Stimulated activated naive CD4-positive, alpha-beta T cell (primary cell): ENCODE results near the gene HOXB2.
"Not testable (repeated sequence)": the region's sequence is repeated elsewhere in the genome, so short reads cannot be mapped to it uniquely, and the experiment has no call there.

Source experiments
- DNase-seq, 6 experiments: peaks; one replicate each; lab custom pipeline; 2025; lab: John Stamatoyannopoulos, UW

The HOXB2 gene

GRCh38 chr17:48541036-48541576, 3.8 kb downstream of the HOXB2 start:
- DNase-seq = peak in 1 of 6 experiments; percentile 25

- DNase-seq = no peak
Observed at GRCh38 chr17:48540213-48540612, 4.7 kb downstream of the HOXB2 start.

DNA sequence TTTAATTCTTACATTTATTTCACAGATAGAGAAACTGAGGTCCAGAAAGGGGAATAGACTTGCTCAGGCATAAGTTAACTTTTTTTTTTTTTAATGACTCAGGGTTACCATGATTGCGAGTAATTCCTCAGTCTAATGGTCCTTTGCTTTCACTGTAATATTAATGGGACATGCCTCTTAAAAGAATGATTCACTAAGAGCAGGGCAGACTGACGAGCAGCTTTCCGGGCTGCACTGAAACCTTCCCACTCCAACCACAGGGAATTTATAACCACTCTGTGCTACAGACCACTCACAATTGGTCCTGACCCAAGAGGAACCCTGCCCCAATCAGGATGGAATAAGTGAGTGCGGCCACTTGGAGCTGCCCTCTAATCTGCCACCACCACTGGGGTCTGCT, 5.7 kb downstream of the HOXB2 start:
- DNase-seq = no peak

DNA sequence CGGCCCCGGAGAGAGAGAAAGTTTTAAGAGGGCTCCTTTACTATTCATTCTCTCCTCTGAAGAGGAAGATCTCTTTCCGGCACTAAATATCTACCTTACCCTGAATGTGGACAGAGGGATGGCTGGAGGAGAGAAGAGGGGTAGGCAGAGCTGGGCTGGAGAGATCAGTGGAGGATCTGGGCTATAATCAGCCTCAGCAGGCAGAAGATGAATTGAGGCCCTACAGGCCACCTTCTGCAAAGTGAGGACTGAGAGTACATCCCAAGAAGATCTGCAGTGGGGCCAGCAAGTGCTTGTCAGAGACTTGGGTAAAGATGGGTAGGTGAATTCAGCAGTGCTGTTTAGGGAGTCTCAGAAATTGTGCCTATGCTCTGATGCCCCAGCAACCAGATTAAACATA, 7.6 kb downstream of the HOXB2 start:
- DNase-seq = no peak

- DNase-seq = not testable (repeated sequence)
Observed at GRCh38 chr17:48535793-48536559, 8.9 kb downstream of the HOXB2 start.

DNA sequence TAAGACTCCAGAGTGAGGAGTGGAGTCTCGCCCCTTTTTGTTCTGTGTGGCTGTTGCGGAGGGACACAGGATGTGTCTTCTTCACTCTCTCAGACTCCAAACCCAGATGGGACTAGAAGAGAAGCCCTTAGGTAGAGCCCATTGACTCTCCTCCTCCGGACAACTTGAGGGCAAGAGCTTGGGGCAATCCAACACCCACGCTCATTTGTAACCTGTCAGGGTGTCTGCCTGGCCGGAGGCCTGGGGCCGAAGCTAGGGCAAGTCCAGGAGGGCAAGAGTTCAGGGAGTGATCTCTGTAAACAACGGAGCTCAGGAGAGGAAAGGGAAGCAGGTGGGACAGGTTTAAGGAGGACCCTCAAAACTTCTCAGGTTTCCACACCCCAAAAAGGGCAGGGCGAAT, 12.6 kb downstream of the HOXB2 start:
- no peak for DNase-seq

DNA sequence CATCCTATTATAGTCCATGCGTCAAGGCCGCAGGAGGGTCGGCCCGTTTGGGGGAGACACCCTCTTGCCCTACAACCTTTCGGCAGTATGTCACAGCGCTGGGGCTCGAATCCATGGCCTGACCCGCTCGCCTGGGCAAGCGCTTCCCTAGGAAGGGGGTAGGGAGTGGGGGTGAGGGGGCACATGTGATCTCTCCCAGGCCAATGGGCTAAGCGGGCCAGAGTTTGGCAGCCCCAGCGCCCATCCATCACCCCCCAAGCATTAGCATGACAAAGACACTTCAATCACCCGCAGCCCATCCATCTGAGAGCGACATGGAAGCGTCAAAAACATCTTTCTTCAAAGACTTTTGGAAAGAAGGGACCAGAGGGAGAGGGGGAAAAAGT, 14.0 kb downstream of the HOXB2 start, which contains the start of gene HOXB1:
HOXB1 (minus strand) TSS at position 125 of the 386 bp plus-strand sequence; CDS start at position 18, 107 bp downstream.
- no peak for DNase-seq

GRCh38 chr17:48530208-48530886, 14.6 kb downstream of the HOXB2 start:
- DNase-seq = no peak

GRCh38 chr17:48529683-48530009, 15.3 kb downstream of the HOXB2 start:
- DNase-seq = no peak

- no peak for DNase-seq
Observed at GRCh38 chr17:48528936-48529682, 15.8 kb downstream of the HOXB2 start.

DNA sequence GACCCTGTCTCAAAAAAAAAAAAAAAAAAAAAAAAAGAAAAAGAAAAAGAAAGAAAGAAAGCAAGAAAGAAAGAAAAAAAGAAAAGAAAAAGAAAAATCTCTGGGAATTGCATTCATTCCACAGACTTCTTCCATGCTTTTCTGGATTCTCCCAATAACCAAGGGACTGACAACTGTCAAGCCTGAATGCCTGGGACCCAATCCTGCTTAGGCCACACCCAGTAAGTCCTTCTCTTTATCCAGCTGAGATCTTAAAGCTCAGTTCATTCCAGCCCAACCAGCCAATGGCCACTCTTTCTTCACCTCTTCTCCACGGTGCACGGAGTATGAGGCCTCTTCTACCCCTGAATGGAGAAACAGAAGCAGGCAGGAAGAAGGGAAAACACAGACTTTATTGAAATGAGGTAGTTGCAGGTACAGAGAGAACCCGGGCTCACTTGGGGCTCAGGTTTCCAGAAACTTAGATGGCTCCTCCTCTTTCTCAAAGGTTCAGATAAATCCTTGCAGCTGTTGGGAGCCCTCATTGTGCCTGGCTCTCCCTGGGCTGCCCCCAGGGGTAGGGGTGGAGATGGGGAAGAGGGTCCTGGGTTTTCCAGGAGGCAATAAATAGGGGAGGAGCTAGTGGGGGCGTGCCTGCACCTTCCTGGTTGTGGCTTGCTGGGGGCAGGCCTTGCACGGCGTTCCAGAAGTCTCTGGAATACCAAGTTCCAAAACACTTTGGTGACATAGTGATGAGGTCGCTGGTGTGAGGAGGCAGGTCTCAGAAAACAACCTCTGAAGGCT, 16.6 kb downstream of the HOXB2 start:
- DNase-seq = no peak

GRCh38 chr17:48527547-48527932, 17.4 kb downstream of the HOXB2 start:
- no peak for DNase-seq

DNA sequence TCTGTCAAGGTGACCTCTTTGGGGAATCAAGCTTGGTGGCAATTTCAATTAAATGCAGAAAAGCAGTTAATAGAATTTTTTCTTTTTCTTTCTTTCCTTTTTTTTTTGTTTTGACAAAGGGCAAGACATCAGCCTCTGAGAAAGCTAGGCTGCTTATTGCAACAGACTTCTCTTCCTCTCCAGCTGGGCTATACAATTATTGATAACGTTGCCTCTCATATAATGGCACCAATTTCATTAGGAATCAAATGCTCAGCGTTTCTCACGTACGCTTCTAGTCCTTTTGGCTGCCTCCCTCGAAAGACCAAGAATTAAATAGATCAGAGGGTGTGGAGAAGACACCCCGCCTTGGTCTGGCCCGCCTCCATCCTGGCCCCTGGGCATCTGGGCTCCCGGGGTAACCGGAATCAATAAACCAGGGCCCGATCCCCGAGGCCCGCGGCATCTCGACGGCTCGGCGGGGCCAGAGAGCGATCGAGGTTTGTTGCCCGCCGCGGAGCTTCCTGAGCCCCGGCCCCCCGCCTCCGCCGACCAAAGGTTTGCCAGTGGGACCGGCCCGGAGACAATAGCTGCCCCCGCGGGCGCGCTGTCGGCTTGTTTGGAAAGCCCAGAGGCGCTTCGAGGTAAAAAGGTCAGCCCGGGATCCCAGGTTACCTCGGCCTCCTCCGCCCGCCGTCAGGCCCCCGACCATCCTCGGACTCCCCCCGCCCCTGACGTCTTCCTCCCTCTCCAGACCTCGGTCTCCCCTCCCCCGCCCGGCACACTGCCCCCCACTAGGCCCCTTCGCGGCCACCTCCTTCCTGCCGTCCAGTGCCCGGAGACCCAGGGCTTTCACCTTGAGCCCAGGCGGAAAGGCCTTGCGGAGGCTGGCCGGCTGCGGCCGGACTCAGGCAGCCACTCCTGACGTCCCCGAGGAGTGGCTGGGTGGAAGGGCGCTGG, 18.0 kb downstream of the HOXB2 start:
- DNase-seq = no peak

DNA sequence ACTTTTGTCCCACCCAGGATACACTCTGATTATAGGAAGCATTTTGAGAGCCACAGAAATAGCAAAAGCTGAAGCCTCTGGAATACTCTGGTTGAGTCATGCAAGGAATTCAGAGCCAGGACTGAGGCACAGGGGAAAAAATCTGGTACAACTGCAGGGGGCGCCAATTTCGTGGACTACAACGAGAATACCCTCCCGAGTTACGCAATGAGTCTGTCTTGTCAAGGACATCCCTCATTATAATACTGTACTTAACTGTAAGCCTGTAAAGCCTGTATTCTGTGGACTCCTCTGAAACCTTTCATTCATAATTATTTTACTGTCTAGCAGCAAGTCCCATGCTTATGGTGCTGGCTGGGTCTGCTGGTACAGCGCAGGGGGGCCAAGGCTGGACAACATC, 21.9 kb downstream of the HOXB2 start:
- DNase-seq = no peak

- no peak for DNase-seq
Observed at GRCh38 chr17:48522031-48522653, 22.8 kb downstream of the HOXB2 start.

DNA sequence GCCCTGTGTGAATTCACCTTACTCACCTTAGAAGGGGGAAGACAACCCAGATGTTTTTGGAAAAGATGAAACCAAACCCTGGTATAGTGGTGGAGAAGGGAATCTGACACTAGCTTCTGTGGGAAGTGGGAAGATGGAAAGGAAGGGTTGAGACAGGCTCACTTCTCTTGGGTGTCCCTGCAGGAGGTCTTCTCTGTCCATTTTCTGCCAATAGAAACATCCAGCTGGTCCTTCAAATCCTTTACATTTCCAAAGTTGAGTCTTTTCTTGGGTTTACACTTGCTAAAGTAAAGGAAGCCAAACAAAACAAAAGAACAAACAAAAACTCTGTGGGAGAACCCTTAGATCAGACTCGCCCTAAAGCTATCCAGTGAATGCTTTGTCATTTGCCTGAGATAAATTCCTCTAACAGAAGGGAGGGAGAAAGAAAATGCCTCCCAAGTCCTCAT, 24.3 kb downstream of the HOXB2 start:
- no peak for DNase-seq

DNA sequence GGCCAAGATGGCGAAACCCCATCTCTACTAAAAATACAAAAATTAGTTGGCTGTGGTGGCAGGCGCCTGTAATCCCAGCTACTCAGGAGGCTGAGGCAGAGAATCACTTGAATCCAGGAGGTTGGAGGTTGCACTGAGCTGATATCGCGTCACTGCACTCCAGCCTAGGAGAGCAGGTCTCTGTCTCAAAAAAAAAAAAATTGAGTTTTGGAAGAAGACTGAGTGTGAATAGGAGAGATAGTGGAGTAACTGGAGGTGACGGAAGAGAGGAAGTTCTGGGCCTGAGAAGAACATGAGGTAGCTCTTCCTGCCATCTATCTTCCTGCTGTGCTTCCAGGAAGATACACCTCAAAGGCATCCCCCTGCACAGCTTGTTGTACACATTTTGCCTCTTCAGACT, 25.5 kb downstream of the HOXB2 start:
- no peak for DNase-seq

GRCh38 chr17:48517478-48517877, 27.4 kb downstream of the HOXB2 start:
- no peak for DNase-seq

GRCh38 chr17:48515925-48516900, 28.7 kb downstream of the HOXB2 start:
- no peak for DNase-seq
